OCI-LY7 (cell line): ENCODE data around the gene SEMA3D. TPM values are rescaled to one million over a fixed set of nuclear protein-coding genes. Genes with fewer than 3 reads are reported as not detected.

Experiments used
- BruUV-seq: library from RNA; stranded (reverse); fragments of 400-500 nt; replicated peaks from 2 replicates; lab custom pipeline; 2021; lab: Mats Ljungman, UMichigan
- CTCF ChIA-PET: fragments of 300-600 bp; sonication (Branson Sonifier 250); formaldehyde crosslinking; loops from one replicate; lab custom pipeline; 2022; ENCODE audit warnings: antibody characterized with exemption; ENCODE audit not compliant: unreplicated experiment; lab: Charles Lee
- POLR2A ChIA-PET: fragments of 300-600 bp; sonication (Branson Sonifier 250); formaldehyde crosslinking; loops from one replicate; lab custom pipeline; 2022; ENCODE audit warnings: antibody characterized with exemption; lab: Charles Lee
- DNase-seq: peaks from one replicate; pipeline ENCODE4 v3.0.0-alpha.2; 2015; ENCODE audit warnings: low spot score
- H2AFZ ChIP-seq: fragments of 200-600 bp; sonication (generic), shearing (Covaris generic); 2 replicates; pipeline ENCODE4 v1.6.1; 2014; ENCODE audit warnings: mild to moderate bottlenecking, antibody characterized with exemption, low read length, moderate library complexity
- H3K27ac ChIP-seq: fragments of 200-600 bp; sonication (generic); 2 replicates; pipeline ENCODE4 v1.5.1; 2014; ENCODE audit warnings: mixed run types, low read depth, mild to moderate bottlenecking, moderate library complexity, low read length, inconsistent platforms; ENCODE audit not compliant: poor library complexity, severe bottlenecking
- H3K36me3 ChIP-seq: fragments of 200-600 bp; sonication (generic); 2 replicates; pipeline ENCODE4 v1.6.1; 2014; ENCODE audit warnings: mild to moderate bottlenecking, antibody characterized with exemption, low read length, moderate library complexity, mixed read lengths; ENCODE audit not compliant: insufficient read depth
- H3K4me1 ChIP-seq: fragments of 200-600 bp; sonication (generic); 2 replicates; pipeline ENCODE4 v1.5.1; 2014; ENCODE audit warnings: mild to moderate bottlenecking, low read length; ENCODE audit not compliant: insufficient read depth, poor library complexity, severe bottlenecking
- H3K4me2 ChIP-seq: fragments of 200-600 bp; sonication (generic); 2 replicates; pipeline ENCODE4 v1.6.1; 2014; ENCODE audit warnings: mild to moderate bottlenecking, low read length
- H3K4me3 ChIP-seq: fragments of 200-600 bp; sonication (generic); 2 replicates; pipeline ENCODE4 v1.5.1; 2014; ENCODE audit warnings: mild to moderate bottlenecking, low read depth, low read length; ENCODE audit not compliant: poor library complexity, severe bottlenecking
- H3K79me2 ChIP-seq: fragments of 200-600 bp; sonication (generic); 2 replicates; pipeline ENCODE4 v1.6.1; 2016; ENCODE audit warnings: low read depth, mild to moderate bottlenecking, low read length, moderate library complexity, mixed read lengths; ENCODE audit not compliant: insufficient read depth
- H3K9me2 ChIP-seq: fragments of 200-600 bp; sonication (generic); 2 replicates; pipeline ENCODE4 v1.6.1; 2016; ENCODE audit warnings: mild to moderate bottlenecking, low read length, mixed read lengths; ENCODE audit not compliant: insufficient read depth
- H3K9me3 ChIP-seq: fragments of 200-600 bp; sonication (generic); 2 replicates; pipeline ENCODE4 v1.6.1; 2014; ENCODE audit warnings: mild to moderate bottlenecking, mixed run types, low read length, mixed read lengths
- H4K20me1 ChIP-seq: fragments of 200-600 bp; sonication (generic); 2 replicates; pipeline ENCODE4 v1.6.1; 2014; ENCODE audit warnings: mild to moderate bottlenecking, antibody characterized with exemption, low read length, moderate library complexity, mixed read lengths; ENCODE audit not compliant: insufficient read depth
- CTCF ChIP-seq: fragments of 200-600 bp; sonication (generic); conservative IDR thresholded peaks from 2 replicates; pipeline ENCODE4 v1.5.1; 2014; ENCODE audit warnings: mild to moderate bottlenecking, antibody characterized with exemption, low read length, moderate library complexity, mixed read lengths
- EZH2phosphoT487 ChIP-seq: fragments of 200-600 bp; sonication (generic); IDR thresholded peaks from 2 replicates; pipeline ENCODE4 v1.6.1; 2018; ENCODE audit warnings: low read depth, borderline replicate concordance, mild to moderate bottlenecking, mixed run types, antibody characterized with exemption, low read length, moderate library complexity, mixed read lengths
- intact Hi-C: fragments of 100-400 bp; cut with micrococcal nuclease; formaldehyde crosslinking; loops from one replicate; pipeline ENCODE4 v1.10.0; 2022; ENCODE audit not compliant: unreplicated experiment
- total RNA-seq, 2 experiments: library from RNA; depleted of rRNA in 1 of 2; stranded (reverse); fragments of >200 nt in 1 of 2; shearing (Covaris generic) in 1 of 2; gene quantifications; 2 replicates each; pipeline ENCODE4 v1.2.3, GENCODE V29; 2014 to 2022

Gene SEMA3D
- total RNA-seq, 2 experiments from 2014 or later: not detected

GRCh38 chr7:85038466-85038865 lies 148.4 kb downstream of the SEMA3D start:
- intact Hi-C loops: loop anchor here (10.0 kb wide), 1 partner anchor 256 kb away; no protein-coding TSS in a partner anchor
- H3K79me2 ChIP-seq: no peaks in the 10 kb centered on the region
- no peaks in the 10 kb centered on the region for H3K36me3 ChIP-seq
- H3K4me3 ChIP-seq: no peak overlapping the region
- ChIA-PET CTCF (no interaction called here), POLR2A (interaction anchor here (0.9 to 1.1 kb wide), 2 partner anchors 28 to 106 kb away, joined by 3 read pairs; no protein-coding TSS in a partner anchor)
- H2AFZ ChIP-seq: no peak overlapping the region
- TF ChIP-seq CTCF (no peak), EZH2phosphoT487 (no peak)
- H3K9me3 ChIP-seq: no peaks in the 10 kb centered on the region
- no TSS peak for BruUV-seq
- no peaks in the 10 kb centered on the region for H3K4me1 ChIP-seq
- DNase-seq: no peak
- H3K9me2 ChIP-seq: no peaks in the 10 kb centered on the region
- H4K20me1 ChIP-seq: no peaks in the 10 kb centered on the region
- no peak overlapping the region for H3K4me2 ChIP-seq
- H3K27ac ChIP-seq: no peak overlapping the region

DNA sequence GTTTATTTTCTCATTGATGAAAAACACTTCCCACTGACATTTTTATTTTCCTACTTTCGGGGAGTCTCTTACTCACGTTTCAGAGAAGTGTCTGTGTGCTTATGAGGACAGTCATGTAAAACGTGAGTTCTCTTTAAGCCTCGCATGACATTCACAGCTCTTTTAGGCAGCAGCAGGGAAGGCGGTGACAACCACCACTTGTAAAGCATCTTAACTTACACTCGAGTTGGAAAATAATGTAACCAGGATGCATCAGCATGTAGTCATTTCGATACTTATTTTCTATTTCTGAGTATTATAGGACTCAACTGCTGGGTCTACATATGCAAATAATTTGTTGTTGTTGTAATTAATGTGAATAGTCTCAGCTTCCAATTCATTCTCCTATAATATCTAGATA lies 153.6 kb downstream of the SEMA3D start:
- Histone ChIP-seq H3K4me2 (no peak overlapping the region), H2AFZ (no peak overlapping the region), H3K27ac (no peak overlapping the region), H3K9me2 (no peaks in the 10 kb centered on the region), H3K36me3 (no peaks in the 10 kb centered on the region), H3K4me3 (no peak overlapping the region), H3K9me3 (no peaks in the 10 kb centered on the region), H4K20me1 (no peaks in the 10 kb centered on the region), H3K79me2 (no peaks in the 10 kb centered on the region), H3K4me1 (no peaks in the 10 kb centered on the region)
- ChIA-PET POLR2A (no interaction called here), CTCF (no interaction called here)
- intact Hi-C loops: loop anchor here (10.0 kb wide), 1 partner anchor 262 kb away; no protein-coding TSS in a partner anchor
- no TSS peak for BruUV-seq
- no peak for TF ChIP-seq EZH2phosphoT487
- TF ChIP-seq CTCF: no peak
- no peak for DNase-seq

GRCh38 chr7:85031475-85031874 lies 155.4 kb downstream of the SEMA3D start:
- Histone ChIP-seq H3K27ac (no peak overlapping the region), H3K4me3 (no peak overlapping the region), H3K4me1 (no peaks in the 10 kb centered on the region), H2AFZ (no peak overlapping the region), H3K9me3 (no peaks in the 10 kb centered on the region), H4K20me1 (no peaks in the 10 kb centered on the region), H3K9me2 (no peaks in the 10 kb centered on the region), H3K4me2 (no peak overlapping the region), H3K79me2 (no peaks in the 10 kb centered on the region), H3K36me3 (no peaks in the 10 kb centered on the region)
- BruUV-seq: no TSS peak
- no peak for DNase-seq
- intact Hi-C loops: loop anchor here (10.0 kb wide), 1 partner anchor 263 kb away; no protein-coding TSS in a partner anchor
- ChIA-PET CTCF (no interaction called here), POLR2A (no interaction called here)
- TF ChIP-seq CTCF: no peak
